Endometrial microvascular endothelial cells (primary cell): ENCODE measurements around the gene DPAGT1. TPM values are rescaled to one million over a fixed set of nuclear protein-coding genes. Genes with fewer than 3 reads are reported as not detected.

Experiments used
- in situ Hi-C: cut with HindIII; loops from 2 replicates; pipeline ENCODE4 v1.10.0; 2017; ENCODE audit warnings: low sequenced_read_pairs, low pct_unique_long_range_greater_than_20kb; ENCODE audit errors: inconsistent ontology term
- total RNA-seq: library from RNA; depleted of rRNA; stranded (reverse); fragments of >200 nt; gene quantifications from one replicate; pipeline ENCODE4 v1.2.3, GENCODE V29; 2015; ENCODE audit errors: inconsistent ontology term

DPAGT1 gene
- total RNA-seq, 1 donor from 2014 or later: 35.8 TPM

DNA sequence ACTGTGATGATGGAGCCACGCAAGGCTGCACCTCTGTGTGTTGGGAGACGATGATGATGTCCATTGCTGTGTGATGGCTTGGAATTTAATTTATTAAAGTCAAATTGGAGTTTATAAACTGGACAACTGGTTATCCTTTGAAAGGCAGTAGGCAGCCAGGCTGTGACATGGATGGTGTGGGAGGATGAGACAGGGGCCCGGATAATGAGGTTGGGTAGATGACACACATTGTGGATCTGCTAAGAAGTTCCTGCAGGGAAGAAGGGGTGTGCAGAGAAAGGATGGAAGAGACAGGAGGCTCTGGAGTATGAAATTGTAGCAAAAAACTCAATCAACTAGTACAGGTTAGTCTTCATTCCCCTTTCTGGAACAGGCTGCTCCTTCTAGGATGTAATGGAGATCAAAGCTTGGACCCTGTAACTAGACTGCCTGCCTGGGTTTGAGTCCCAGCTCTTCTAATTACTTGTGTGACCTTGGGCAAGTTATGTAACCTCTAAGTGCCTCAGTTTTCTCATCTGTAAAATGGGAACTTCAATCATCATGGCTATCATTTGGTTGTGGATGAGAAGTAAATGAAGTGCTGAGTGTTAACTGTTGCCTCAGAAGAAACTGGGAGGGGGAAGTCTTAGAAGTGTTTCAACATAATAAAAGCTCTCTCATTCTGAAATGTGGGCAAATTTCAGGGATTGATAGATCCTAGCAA, 15.5 kb upstream of the DPAGT1 start:
- in situ Hi-C loops: loop anchor here (25.0 kb wide), 1 partner anchor 145 kb away; no protein-coding TSS in a partner anchor

DNA sequence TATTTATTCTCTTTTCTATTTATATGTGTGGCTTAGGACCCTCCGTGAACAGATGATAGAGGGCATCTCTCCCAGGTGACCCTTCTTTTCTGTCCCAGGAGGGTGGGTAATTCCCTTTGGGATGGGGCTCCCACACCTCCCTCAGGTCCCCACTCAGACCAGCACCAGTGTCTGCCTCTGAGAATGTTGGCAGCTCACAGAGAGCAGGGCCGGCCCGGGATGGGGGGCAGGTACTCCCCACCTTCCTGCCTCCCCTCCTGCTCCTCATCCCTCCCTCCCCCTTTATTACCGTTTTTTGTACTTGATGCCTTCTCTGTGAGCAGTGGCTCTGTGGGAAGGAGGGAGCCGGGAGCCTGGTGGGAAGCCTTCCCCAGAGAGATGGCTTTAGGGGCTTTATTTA, 14.9 kb upstream of the DPAGT1 start:
- in situ Hi-C loops: loop anchor here (25.0 kb wide), 1 partner anchor 146 kb away; no protein-coding TSS in a partner anchor

DNA sequence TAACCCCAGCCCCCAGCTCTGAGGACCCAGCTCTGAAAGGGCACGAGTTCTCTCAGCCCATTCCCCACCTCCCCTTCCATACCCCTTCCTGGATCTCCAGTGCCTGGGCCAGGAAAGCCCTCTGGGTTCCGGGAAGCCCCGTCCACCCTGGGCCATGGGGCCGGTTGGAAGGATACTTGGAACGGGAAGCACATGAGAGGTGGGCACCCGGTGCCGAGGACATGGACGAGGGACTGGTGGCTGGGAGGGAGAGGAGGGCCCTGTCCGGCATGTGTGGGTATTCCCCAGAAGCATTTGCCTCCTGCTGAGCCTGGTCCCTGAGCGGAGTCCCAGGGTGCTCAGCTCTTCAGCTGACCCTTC, 14.6 kb upstream of the DPAGT1 start:
- in situ Hi-C loops: loop anchor here (25.0 kb wide), 1 partner anchor 146 kb away; no protein-coding TSS in a partner anchor

DNA sequence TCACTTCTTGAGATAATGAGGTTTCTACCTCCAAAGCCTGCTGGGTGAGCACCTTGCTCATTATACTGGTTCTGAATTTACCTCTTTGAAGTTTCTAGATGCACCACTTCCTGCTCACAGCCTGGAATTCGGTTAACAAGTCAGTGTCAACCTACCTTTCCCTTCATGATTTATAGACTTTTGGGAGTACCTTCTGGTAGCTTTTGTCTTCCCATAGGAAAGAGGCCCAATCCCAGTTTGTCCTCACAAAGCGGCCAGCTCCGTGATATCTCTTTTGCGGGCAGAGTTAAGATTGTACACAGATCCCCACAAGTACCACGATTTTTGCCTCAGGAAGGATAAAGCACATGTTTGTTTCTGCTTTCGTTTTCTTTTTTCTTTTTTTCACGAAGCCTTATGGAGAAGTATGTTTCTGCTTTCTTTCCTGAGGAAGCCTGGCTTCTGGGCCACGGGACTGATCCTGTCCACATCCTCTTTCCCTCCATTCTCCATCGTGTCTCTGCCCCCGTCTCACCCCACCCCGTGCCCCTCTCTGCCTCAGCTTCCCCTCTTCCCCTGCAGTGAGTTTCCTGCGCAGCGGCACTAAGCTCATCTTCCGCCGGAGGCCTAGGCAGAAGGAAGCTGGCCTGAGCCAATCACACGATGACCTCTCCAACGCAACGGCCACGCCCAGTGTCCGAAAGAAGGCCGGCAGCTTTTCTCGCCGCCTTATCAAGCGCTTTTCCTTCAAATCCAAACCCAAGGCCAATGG, 14.0 kb upstream of the DPAGT1 start:
- in situ Hi-C loops: loop anchor here (25.0 kb wide), 1 partner anchor 147 kb away; no protein-coding TSS in a partner anchor

DNA sequence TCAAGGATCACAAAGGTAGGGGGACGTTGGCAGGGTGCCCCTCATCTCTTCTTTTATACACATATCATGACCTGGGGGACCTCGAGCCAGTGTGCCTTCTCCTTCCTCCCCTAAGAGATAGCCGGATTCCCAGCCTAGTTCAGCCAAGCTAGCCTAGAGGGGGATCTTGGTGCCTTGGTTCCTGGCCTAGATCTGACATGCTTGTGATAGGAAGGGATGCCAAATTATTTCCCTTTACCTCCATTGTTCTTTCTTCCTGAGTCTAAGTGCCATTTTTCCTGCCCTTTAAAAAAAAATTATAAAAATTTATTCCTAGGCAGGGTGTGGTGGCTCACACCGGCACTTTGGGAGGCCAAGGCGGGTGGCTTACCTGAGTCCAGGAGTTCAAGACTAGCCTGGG, 12.7 kb upstream of the DPAGT1 start:
- in situ Hi-C loops: loop anchor here (25.0 kb wide), 1 partner anchor 148 kb away; no protein-coding TSS in a partner anchor

DNA sequence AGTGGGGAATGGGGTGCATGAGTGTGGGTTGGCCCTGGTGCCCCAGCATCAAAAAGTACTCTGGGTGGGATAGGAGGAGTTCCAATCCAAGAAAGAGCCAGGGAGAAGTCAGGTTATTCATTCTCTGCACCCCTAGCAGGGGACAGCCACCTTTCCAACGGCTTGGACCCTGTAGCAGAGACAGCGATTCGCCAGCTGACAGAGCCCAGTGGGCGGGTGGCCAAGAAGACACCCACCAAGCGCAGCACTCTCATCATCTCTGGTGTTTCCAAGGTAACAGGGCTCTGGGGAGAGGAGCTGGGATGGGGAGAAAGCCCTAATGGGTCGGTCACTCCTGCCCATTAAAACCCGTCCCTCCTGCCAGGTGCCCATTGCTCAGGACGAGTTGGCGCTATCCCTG, 12.1 kb upstream of the DPAGT1 start:
- in situ Hi-C loops: loop anchor here (25.0 kb wide), 1 partner anchor 149 kb away; no protein-coding TSS in a partner anchor

DNA sequence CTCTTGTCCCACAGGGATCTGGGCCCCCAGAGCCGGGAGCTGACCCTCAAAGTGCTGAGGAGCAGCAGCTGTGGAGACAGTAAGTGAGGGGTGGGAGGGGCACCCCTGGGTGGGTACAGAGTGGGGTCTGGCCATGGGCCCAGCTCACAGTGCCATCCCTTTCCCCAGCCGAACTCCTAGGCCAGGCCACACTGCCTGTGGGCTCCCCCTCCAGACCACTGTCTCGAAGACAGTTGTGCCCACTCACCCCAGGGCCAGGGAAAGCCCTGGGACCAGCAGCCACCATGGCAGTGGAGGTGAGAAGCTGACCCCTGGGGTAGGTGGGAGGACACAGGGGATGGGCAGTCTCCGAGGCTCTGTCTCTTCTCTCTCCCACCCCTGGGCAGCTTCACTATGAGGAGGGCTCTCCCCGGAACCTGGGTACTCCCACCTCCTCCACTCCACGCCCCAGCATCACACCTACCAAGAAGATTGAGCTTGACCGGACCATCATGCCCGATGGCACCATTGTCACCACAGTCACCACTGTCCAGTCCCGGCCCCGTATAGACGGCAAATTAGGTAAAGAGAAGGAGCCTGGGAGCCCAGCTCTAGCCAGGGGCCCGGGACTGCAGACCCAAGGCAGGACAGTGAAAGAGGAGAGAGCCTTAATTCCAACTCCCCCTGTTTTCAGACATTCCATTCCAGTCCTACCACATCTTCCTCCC, 10.8 kb upstream of the DPAGT1 start:
- in situ Hi-C loops: loop anchor here (25.0 kb wide), 1 partner anchor 150 kb away; no protein-coding TSS in a partner anchor

DNA sequence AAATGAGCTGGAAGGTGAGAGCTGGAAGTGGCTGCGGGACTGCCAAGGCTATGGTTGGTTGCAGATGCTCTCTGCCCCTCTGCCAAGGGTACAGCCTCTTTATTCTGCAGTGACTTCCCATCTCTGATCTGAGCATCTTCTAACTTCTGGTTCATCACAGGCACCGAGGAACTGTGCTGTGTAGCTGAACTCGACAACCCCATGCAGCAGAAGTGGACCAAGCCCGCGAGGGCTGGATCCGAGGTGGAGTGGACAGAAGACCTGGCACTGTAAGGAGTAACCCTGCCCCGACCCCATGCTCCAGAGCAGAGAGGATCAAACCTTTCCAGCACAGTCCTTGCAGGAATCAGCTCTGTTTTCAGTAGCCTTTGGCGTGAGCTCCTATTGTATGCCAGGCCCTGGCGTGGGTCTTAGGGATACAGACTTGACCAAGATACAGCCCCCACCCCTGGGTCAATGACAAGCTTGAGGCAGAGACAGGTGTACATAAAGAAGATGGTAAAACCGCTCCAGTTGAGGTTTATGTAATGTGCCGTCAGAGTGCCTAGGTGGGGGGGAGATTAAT, 9.8 kb upstream of the DPAGT1 start:
- in situ Hi-C loops: loop anchor here (25.0 kb wide), 1 partner anchor 151 kb away; no protein-coding TSS in a partner anchor

DNA sequence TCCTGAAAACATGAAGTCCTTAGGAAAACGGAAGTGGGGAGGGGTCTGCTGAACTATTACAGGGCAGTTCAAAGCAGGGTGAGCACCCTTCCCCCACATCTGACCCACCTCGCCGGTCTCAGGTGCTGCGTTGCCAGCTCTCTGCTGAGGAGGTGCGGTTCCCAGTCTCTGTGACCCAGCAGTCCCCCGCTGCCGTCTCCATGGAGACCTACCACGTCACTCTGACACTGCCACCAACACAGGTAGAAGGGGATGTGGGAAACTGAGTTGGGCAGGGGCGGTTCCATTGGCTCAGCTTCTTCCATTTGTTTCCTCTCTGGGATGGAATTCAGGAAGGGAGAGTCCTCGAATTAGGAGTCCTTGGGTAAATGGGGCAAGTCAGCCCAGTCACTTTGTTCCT, 8.8 kb upstream of the DPAGT1 start:
- in situ Hi-C loops: loop anchor here (25.0 kb wide), 1 partner anchor 152 kb away; no protein-coding TSS in a partner anchor

DNA sequence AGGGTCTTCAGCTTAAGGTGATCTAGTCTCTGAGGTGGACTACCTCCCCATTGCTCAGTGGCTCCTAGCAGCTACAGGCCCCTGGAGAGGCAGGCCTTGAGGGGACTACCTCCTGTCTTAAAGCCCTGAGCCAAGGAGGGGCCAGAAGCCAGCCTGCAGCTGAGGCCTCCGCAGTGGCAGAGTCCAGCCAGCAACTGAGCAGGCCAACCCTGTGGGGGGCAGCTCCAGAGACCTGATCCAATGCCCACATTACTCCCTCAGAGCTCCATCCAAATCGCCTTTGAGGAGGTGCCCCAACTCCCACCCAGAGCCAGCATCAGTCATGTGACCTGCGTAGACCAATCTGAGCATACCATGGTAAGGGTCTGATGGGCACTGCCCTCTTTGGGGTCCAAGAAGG, 8.2 kb upstream of the DPAGT1 start:
- in situ Hi-C loops: loop anchor here (25.0 kb wide), 1 partner anchor 152 kb away; no protein-coding TSS in a partner anchor

DNA sequence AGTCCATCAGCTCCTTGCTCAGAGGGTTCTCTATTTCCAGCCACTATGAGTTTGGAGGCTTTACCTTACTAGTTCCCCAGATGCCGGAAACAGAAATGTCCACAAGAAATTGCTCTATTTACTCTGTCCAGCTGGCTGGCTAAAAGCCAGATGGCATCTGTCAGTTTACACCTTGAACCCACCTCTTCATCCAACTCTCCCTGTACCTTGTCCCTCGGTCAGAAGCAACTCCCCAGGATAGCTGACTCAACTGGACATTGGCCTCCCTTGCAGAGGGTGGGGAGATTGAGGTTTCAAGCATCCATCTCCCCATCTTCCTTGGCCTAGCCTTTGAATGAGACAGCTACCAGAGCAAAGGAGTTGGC, 7.2 kb upstream of the DPAGT1 start:
- in situ Hi-C loops: loop anchor here (25.0 kb wide), 1 partner anchor 153 kb away; no protein-coding TSS in a partner anchor

DNA sequence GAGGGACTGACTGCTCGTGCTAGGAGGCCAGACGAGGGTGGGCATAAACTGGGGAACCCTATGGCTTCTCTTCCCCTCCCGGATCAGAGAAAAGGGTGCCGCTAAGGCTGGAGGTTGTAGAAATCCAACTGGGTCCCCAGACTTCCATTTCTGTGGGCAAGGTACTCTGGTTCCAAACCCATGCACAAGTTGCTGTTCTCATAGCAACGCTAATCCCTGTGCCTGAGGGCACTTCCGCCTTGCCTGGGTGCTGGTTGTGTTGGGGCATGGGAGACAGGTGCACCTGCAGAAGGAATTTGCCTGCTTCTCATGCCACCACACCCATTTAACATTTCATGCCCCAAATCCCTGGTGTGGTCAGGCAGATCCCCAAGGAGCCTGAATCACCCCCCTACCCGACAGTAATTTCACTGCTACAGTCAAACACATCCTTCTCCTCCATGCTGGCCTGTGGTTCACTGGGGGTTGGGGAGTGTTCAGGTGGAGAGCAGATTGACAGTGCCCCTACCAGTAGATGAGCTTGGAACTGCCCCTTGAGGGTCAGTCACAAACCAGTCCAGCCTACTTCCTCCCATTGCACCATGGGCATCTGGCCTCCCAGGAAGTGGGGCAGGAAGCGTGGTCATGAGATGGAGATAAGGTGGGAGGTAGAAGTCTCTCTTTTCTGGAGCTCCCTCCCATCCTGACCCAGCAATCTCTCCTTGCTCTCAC, 6.6 kb upstream of the DPAGT1 start:
- in situ Hi-C loops: loop anchor here (25.0 kb wide), 1 partner anchor 154 kb away; no protein-coding TSS in a partner anchor

DNA sequence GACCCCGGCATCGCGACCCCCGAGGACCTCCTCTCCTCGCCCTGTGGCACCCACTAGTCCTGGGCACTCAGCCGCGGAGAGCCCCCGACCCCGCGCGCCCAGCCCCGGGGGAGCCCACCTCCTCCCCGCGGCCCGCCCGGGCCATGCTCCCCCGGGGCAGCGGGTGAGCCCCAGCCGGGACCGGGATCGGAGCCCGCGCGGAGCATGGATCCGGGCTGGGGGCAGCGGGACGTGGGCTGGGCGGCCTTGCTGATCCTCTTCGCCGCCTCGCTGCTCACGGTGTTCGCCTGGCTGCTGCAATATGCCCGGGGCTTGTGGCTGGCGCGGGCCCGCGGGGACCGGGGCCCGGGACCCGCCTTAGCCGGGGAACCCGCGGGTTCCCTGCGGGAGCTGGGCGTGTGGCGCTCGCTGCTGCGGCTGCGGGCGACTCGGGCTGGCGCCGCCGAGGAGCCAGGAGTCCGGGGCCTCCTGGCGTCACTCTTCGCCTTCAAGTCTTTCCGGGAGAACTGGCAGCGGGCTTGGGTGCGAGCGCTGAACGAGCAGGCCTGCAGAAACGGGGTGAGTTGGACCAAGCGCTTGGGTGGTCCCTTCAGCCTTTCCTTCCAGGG, 6.0 kb upstream of the DPAGT1 start:
- in situ Hi-C loops: loop anchor here (25.0 kb wide), 1 partner anchor 155 kb away; no protein-coding TSS in a partner anchor

DNA sequence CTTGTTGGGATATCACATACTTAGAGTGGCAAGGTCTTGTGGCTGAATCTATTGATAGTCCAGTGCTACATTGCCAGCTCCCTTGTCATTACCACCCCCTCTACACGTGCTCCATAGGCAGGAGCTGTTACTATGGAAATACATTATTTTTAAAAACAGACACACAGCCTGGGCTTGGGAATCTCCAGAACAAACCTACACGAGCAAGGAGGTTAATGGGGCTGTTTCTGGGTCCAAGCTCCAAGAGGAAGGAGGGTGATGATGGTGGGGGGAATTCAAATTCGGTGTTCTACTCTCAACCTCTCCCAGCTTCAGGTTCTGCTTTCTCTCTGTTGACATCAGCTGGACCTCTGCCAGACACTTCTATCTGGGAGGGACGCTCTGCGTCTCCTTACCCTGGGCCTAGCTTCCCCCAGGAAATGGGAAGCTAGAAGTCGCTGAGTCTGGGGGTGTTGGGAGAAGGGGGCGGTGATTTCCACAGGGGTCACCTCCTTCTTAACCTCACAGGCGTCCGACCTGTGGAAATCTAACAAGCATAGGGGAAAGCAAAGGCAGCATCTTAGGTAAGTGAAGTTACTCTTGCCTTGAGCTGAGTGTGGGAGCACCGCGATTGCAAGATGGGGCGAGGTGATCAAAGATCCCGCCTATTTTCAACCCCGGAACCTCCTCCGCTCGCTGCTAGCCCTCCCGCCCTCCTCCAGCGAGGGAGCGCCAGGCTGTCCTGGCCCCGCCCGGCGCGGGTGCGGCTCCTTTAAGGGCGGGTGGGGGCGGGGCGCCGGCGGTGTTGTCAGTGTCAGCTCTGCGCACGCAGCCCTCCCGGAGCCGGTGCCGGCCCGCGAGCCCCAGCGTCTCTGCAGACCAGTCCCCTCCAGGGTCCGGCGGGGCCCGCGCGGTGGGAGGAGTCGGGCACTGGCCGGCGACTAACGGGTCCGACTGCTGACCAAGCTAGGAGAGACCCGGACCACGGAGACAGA, 5.2 kb upstream of the DPAGT1 start, which contains the start of gene C2CD2L:
C2CD2L (plus strand) TSS at position 781 of the 974 bp plus-strand sequence. CDS start 398 bp downstream, outside the sequence.
- in situ Hi-C loops: loop anchor here (25.0 kb wide), 1 partner anchor 155 kb away; no protein-coding TSS in a partner anchor

DNA sequence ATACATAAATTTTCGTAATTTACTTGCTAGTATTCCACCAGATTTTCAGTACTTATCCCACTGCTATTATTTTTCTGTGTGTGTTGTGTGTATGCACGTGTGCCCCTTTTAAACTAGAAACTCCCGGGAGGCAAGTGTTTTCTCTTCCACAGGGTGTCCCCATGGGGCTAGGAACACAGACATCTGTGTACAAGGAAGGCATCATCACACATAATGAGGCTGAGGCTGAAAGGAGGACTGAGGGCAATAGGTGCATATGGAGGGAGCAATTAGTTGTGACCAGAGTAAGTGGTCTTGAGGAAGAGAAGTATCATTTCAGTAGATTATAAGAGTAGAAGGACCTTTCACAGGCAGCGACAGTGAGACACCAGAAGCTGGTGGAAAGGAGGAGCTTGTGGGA, 2.1 kb upstream of the DPAGT1 start:
- in situ Hi-C loops: loop anchor here (25.0 kb wide), 1 partner anchor 159 kb away; no protein-coding TSS in a partner anchor

DNA sequence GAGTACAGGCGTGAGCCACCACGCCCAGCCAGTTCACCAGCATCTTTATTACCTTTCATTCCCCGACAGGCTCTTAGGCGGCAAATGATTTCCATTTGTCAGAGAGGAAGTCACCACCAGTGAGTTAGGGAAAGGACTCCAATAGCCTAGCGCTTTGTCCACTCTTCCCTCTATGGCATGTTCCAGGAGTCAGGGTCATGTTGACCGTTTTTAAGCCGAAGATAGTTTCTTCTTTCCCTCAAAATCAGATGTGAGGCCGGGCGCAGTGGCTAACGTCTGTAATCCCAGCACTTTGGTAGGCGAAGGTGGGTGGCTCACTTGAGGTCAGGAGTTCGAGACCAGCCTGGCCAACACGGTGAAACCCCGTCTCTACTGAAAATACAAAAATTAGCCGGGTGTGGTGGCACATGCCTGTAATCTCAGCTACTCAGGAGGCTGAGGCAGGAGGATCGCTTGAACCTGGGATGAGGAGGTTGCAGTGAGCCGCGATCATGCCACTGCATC, 1.6 kb upstream of the DPAGT1 start:
- in situ Hi-C loops: loop anchor here (25.0 kb wide), 1 partner anchor 159 kb away; no protein-coding TSS in a partner anchor
